NCI-H1092 (cell line): ENCODE data around the gene CD320.
"Not testable (repeated sequence)": the region's sequence is repeated elsewhere in the genome, so short reads cannot be mapped to it uniquely, and the experiment has no call there.

Source experiments
- DNase-seq: peaks from one replicate; lab custom pipeline; 2025; lab: John Stamatoyannopoulos, UW

Gene CD320

GRCh38 chr19:8308891-8309291 is 733 bp upstream of the CD320 start:
- no peak for DNase-seq

GRCh38 chr19:8307400-8307964 is 676 bp downstream of the CD320 start:
- DNase-seq: peak; percentile 30

- no peak for DNase-seq
Observed at GRCh38 chr19:8306235-8307054, 1.7 kb downstream of the CD320 start.

GRCh38 chr19:8305798-8306197 is 2.4 kb downstream of the CD320 start:
- no peak for DNase-seq

GRCh38 chr19:8304841-8305621 is 3.1 kb downstream of the CD320 start:
- DNase-seq: no peak

- no peak for DNase-seq
Observed at GRCh38 chr19:8302734-8303133, 5.4 kb downstream of the CD320 start.

- DNase-seq: no peak
Observed at GRCh38 chr19:8302357-8302691, 5.8 kb downstream of the CD320 start.

GRCh38 chr19:8291337-8291736 is 16.8 kb downstream of the CD320 start:
- DNase-seq: not testable (repeated sequence)

GRCh38 chr19:8276508-8276907 is 31.6 kb downstream of the CD320 start:
- not testable (repeated sequence) for DNase-seq

- DNase-seq: no peak
Observed at GRCh38 chr19:8269724-8270123, 38.4 kb downstream of the CD320 start.

GRCh38 chr19:8265872-8266271 is 42.3 kb downstream of the CD320 start:
- no peak for DNase-seq

GRCh38 chr19:8264248-8264647 is 43.9 kb downstream of the CD320 start:
- not testable (repeated sequence) for DNase-seq

- DNase-seq: no peak
Observed at GRCh38 chr19:8262431-8262830, 45.7 kb downstream of the CD320 start.

GRCh38 chr19:8261881-8262280 is 46.3 kb downstream of the CD320 start:
- DNase-seq: no peak

- no peak for DNase-seq
Observed at GRCh38 chr19:8261347-8261746, 46.8 kb downstream of the CD320 start.

GRCh38 chr19:8259922-8260247 is 48.3 kb downstream of the CD320 start:
- DNase-seq: no peak

GRCh38 chr19:8259142-8259921 is 48.8 kb downstream of the CD320 start:
- DNase-seq: no peak

GRCh38 chr19:8257052-8257443 is 51.1 kb downstream of the CD320 start:
- DNase-seq: no peak

GRCh38 chr19:8256276-8257051 is 51.7 kb downstream of the CD320 start:
- no peak for DNase-seq

GRCh38 chr19:8255426-8256125 is 52.6 kb downstream of the CD320 start:
- DNase-seq: no peak
